ENCODE results near the gene UBN1. TPM values are rescaled to one million over a fixed set of nuclear protein-coding genes. Genes with fewer than 3 reads are reported as not detected.

UBN1 gene
- total RNA-seq, 4 donors from 2014 or later, result 21.1 to 48.2 (median 37.2) TPM

DNA sequence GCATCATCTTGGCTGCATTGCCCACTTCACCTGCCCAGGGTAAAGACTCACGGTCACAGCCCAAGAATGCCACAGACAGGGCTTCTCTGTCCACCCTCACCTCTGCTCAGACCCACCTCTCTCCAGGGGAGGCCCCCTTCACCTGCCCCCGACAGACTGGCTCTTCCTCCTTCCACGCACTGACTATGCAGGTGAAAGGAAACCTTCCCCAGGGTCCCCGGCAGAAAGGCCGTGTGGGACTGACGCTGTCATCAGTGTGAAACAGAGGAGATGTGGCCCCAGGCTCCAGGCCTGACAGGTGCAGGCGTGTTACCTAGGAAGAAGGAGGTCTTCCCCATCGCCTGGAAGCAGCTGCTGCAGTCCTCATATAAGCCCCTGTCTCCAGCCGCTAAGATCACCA, 35.5 kb upstream of the UBN1 start:
- TF ChIP-seq, protein P1, sequence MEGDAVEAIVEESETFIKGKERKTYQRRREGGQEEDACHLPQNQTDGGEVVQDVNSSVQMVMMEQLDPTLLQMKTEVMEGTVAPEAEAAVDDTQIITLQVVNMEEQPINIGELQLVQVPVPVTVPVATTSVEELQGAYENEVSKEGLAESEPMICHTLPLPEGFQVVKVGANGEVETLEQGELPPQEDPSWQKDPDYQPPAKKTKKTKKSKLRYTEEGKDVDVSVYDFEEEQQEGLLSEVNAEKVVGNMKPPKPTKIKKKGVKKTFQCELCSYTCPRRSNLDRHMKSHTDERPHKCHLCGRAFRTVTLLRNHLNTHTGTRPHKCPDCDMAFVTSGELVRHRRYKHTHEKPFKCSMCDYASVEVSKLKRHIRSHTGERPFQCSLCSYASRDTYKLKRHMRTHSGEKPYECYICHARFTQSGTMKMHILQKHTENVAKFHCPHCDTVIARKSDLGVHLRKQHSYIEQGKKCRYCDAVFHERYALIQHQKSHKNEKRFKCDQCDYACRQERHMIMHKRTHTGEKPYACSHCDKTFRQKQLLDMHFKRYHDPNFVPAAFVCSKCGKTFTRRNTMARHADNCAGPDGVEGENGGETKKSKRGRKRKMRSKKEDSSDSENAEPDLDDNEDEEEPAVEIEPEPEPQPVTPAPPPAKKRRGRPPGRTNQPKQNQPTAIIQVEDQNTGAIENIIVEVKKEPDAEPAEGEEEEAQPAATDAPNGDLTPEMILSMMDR (IDR thresholded peaks at IDR 0.05; ENCODE audit: low read depth), result no peak

DNA sequence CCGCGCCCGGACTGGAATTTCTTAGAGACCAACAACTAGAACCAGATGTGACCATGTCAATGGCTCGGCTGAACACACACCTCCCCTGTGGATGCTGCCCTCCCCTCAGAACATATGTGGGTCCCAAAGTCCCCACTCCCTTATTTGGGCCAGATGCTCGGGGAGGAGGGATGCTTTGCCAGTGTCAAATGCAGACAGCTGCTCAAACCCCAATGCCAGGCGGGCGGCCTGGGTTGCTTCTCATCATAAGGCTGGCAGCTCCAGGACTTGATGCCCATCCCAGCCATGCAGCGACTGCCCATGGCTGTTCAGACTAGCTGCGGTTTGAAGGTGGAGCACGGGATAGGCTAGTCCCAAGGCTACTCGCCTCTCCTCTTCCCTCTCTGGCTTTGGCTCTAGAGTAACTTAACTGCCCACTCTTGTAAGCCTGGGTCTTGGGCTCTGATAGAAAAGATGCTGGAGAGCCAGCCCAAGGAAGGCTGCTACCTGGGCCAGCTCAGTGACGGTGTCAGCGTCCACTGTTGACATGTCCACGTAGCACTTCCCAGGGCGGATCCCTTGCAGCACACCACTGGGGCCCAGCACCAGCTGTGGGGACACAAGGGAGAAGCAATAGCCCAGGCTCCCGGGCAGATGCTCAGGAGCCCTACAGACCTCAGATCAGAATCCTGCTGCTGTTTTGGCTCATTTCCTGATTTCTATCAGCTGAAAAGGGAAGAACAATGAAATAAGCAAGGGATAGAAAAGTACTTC, 33.9 kb upstream of the UBN1 start:
- TF ChIP-seq, protein P1 (IDR thresholded peaks at IDR 0.05; ENCODE audit: low read depth), result no peak

DNA sequence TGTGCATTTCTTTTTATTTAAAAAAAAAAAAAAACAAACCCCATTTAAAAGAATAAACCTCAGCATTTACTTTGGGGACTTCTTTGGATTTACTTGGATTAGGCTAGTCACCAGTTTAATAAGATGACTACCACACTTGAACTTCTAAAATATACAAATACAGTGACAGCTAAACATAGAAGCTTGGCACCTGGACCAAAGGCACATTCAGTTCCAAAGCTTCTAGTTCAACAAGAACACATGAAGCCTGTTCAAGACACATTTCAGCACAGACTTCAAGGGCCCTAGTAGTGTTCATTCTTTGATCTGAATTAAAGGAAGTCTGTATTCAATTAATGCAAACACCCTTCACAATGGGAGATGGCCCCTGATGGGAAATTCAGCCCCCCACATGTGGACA, 33.2 kb upstream of the UBN1 start:
- TF ChIP-seq, protein P1 (IDR thresholded peaks at IDR 0.05; ENCODE audit: low read depth), result no peak

DNA sequence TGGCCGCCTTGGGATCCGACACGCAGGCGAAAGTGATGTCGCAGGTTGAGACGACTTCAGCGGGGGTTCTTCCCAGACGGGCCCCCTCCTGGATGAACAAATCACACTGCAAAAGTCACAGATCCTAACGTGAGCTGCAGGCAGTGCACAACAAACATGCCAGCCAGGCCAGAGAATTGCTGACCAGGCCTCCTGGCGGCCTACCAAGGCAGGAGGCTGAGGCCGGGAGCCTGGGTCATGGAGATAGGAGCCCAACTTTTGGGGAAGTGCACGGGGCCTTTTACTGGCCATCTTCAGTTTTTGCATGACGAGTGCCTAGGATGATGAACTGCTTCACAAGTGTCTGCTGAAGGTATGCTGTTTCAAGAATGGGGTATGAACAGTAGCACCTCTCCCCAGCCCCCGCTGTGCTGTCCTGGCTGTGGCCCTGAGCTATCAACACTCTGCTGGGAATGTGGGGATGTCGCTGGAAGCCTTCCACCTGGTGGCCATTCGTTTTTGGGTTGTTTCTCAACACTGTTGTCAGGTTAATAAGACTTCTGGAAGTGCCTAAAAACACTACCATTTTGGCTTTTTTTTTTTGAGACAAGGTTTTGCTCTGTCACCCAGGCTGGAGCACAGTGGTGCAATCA, 32.6 kb upstream of the UBN1 start:
- TF ChIP-seq, protein P1 (IDR thresholded peaks at IDR 0.05; ENCODE audit: low read depth), result no peak

DNA sequence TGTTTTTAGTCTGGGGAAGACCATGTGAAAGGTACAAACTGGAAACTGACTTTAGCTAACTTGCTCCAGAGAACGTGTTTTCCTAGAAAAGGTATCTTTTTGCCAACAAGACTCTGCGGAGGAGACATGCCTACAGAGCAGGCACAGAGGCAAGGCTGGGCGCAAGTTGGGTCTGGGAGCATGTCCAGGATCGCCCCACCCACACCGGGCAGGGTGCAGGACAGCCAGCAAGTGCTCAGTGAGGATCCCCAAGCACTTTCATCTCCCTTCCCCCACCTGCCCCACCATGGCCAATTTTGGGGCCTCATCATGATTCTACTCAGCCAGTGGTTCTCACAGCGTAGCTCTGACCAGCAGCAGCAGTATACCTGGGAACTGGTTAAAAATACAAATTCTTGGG, 26.6 kb upstream of the UBN1 start:
- TF ChIP-seq, protein P1 (IDR thresholded peaks at IDR 0.05; ENCODE audit: low read depth), result no peak

DNA sequence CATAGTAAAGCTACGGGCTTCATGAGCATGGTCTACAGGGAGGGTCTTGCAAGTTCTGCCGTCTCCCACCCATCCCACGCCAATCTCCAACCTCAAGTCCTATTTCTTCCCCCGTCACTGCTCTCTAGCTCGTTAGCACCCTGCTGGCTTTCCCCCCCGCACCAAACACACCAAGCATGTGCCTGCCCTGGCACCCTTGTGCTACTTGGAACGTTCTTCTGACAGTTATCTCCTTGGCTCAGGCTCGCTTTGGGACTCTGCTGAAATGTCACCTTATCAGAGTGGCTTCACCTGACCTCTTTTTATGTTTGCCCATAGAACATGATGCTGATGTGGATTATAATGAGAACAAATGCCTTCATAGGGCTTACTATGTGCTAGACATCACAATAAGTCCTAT, 22.1 kb upstream of the UBN1 start:
- TF ChIP-seq, protein P1 (IDR thresholded peaks at IDR 0.05; ENCODE audit: low read depth), result no peak

DNA sequence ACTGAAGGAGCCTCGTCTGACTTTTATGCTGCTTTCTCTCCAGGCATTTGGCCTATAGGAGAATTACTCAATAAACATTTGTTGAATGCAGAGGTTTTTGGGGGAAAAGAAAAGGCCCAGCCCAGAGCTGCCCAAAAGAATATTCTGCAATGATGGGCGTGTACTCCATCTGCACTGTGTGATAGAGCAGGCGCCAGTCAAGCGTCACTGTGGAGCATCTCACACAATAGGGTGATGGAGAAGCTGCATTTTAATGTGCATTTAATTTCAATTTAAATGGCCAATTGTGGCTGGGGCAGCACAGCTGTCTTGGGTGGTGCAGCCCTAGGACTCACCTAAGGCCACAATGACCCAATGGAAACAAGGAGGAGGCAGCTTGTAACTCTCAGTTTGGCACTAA, 20.8 kb upstream of the UBN1 start:
- TF ChIP-seq, protein P1 (IDR thresholded peaks at IDR 0.05; ENCODE audit: low read depth), result no peak

Measured in subcutaneous adipose tissue (tissue), 4 donors.